ENCODE measurements around the gene DYNLT3. TPM values are rescaled to one million over a fixed set of nuclear protein-coding genes. Genes with fewer than 3 reads are reported as not detected.
A peak's percentile ranks its signal among the peaks of the same experiment; 100 is the strongest.

DYNLT3 gene
- total RNA-seq, 2 donors from 2014 or later: 8.1 to 20.5 TPM

DNA sequence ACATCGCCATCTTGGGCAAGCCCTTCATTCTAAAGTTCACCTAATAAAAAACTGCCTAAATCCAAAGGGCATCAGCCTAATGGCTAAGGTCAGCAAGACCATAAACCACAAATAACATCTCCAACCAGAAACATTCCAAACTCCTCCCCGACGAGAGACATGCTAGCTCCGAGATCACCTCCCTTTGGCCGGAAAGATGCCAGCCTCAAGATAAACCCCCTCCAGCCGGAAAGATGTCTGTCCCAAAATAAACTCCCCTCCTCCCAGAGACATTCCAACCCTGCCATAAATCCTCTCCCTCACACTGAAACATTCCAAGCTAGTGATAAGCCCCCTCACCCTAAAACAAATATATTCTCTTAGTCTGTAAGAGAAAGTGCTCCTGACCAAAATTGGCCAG lies 13.3 kb upstream of the DYNLT3 start:
- Mint-ChIP-seq H3K9me3 (no peaks in the 10 kb centered on the region), H3K27ac (no peak overlapping the region), H3K36me3 (no peaks in the 10 kb centered on the region)
- no peak for ATAC-seq
- no peak for DNase-seq (ENCODE audit: low spot score in 2 of 2)

DNA sequence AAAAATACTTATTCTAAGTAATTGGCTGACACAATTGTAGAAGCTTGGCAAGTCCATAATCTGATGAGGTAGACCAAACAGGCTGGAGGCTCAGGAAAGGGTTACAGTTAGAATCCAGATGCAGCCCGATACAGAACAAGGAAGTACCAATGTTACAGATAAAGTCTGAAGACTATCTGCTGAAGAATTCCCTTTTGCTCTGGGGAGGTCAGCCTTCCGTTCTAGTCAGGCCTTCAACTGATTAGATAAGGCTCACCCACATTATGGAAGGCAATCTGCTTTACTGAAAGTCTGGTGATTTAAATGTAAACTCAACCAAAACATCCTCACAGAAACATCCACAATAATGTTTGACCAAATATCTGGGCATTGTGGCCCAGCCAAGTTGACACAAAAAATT lies 7.4 kb upstream of the DYNLT3 start:
- DNase-seq (ENCODE audit: low spot score in 2 of 2) (no peak), ATAC-seq (no peak)
- H3K36me3 Mint-ChIP-seq: peaks cover 0 to under 1% of the 10 kb centered on the region in 2 donors
- H3K27ac Mint-ChIP-seq: no peak overlapping the region
- no peaks in the 10 kb centered on the region for H3K9me3 Mint-ChIP-seq

DNA sequence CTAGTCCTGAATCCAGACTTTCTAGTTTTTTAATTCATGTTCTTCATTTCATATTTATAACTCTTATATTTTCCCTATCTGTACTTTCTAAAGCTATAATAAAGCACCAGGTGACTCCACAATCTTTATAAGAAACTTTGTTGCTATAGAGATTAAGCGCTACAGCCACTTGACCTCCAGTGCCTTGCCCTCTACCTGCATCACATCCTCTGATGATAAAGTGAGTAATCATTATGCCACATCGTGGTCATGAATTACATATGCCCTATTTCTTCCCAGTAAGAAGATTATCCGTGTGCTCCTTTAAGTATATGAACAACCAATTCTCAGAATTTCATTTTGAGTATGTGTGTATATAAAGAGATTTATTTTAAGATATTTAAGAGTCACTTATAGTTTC lies 6.8 kb upstream of the DYNLT3 start:
- H3K36me3 Mint-ChIP-seq: peaks cover 0 to 5% of the 10 kb centered on the region in 2 donors
- H3K27ac Mint-ChIP-seq: no peak overlapping the region
- ATAC-seq (no peak), DNase-seq (ENCODE audit: low spot score in 2 of 2) (no peak)
- H3K9me3 Mint-ChIP-seq: no peaks in the 10 kb centered on the region

DNA sequence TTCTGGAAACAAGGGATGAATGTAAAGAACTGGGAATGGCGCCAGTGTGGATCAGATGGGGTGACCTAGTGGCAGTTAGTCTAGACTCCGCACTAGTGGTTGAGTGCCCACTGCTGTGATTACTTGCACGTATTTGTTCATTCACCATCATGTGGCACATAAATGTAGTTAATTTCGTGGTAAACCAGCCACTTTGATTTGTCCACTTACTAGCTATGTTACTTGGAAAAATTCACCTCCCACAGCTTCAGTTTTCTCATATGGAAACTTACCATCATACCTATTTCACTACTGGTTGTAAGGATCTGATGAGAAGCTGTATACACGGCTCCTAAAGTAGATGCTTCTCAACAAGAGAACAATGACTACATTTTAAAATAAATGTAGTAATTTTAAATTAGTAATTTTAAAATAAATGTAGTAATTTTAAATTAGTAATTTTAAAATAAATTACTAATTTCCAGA lies 394 bp upstream of the DYNLT3 start:
- peak overlapping the region; percentile 50 to 86 for H3K27ac Mint-ChIP-seq
- DNase-seq (ENCODE audit: low spot score in 2 of 2) (no peak), ATAC-seq (peak; percentile 40 to 55)
- H3K9me3 Mint-ChIP-seq: no peaks in the 10 kb centered on the region
- H3K36me3 Mint-ChIP-seq: peaks cover 0 to 5% of the 10 kb centered on the region in 2 donors

DNA sequence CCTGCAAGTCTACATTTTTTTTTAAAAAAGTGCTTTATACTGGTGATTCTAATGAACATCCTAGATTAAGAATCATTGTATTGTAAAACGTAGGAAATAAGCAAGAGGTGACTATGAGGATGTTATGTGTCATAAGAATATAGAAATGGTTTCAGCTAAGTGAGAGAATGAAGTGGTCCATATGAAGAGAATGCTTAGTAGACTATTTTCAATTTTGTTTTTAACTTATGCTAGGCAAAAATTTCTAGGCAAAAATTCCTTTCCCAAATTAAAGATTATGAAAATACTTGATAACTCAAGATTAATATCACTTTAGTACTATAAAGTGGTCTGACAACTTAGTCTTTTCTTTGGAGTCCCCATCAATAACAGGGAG lies 825 bp downstream of the DYNLT3 start:
- ATAC-seq: peak; percentile 23 to 34
- Mint-ChIP-seq H3K27ac (peak overlapping the region; percentile 86 to 93), H3K36me3 (peaks cover 0 to 5% of the 10 kb centered on the region in 2 donors), H3K9me3 (no peaks in the 10 kb centered on the region)
- no peak for DNase-seq (ENCODE audit: low spot score in 2 of 2)

DNA sequence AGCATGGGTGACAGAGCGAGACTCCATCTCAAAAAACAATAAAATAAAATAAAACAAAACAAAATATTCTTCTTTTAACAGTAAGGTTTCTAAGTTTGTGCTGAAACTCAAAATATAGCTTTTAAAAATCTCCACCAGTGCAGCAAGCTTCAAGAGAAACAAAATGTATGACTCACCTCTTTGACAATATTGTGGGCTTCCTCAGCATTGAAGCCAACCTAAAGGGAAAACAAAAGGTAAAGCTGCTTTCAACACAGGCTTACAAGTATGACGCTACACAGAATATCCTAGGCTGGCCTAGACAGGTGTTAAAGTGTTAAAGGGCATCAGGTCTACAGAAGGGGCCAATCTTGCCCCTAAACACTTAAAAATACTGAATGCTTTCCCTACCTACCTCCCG lies 1.2 kb downstream of the DYNLT3 start:
- Mint-ChIP-seq H3K27ac (peak overlapping the region; percentile 86 to 93), H3K9me3 (no peaks in the 10 kb centered on the region), H3K36me3 (peaks cover under 1 to 5% of the 10 kb centered on the region in 2 donors)
- ATAC-seq (peak; percentile 28 to 62), DNase-seq (ENCODE audit: low spot score in 2 of 2) (peak in 1 of 2 donors; percentile 5)

DNA sequence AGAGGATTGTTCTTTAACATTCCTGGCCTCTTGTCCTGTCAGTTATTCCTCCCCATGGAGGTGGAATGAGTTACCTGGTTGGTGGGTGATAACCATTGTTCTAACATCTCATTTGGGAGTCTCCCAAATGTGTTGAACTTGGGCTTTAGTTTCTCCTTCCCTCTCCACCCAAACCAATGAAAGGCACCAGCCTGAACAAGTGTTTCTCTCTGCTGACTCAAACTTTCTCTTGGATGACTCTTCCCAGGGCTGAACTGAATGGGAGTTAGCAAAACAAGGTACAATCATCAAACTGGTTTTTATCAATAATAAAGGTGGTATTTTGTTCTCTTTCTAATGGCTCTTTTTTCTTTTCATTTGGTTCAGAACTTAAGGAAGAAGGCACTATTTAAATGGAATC lies 2.7 kb downstream of the DYNLT3 start:
- ATAC-seq (no peak), DNase-seq (ENCODE audit: low spot score in 2 of 2) (no peak)
- Mint-ChIP-seq H3K27ac (no peak overlapping the region), H3K9me3 (no peaks in the 10 kb centered on the region), H3K36me3 (peaks cover 3 to 5% of the 10 kb centered on the region in 2 donors)

DNA sequence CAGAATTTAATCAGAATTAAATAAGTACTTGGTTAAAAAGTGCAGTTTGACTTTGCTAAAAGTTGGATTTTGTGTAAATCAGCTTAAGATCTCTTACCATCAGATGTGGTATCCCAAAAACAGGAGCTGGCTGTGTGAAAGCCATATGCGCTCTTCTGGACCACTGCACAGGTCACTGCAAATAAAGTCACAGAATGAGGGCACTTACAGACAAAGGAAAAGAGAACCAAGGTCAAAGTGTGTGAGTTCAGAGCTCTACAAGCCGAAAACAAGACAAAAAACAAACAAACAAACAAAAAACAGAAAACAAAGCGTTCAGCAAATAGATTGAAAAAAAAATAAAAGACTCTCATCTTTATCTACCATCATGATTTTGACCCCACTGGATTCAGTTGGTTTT lies 6.4 kb downstream of the DYNLT3 start:
- no peak for ATAC-seq
- no peak for DNase-seq (ENCODE audit: low spot score in 2 of 2)
- peaks cover 0 to 5% of the 10 kb centered on the region in 2 donors for H3K36me3 Mint-ChIP-seq
- no peaks in the 10 kb centered on the region for H3K9me3 Mint-ChIP-seq
- H3K27ac Mint-ChIP-seq: no peak overlapping the region

DNA sequence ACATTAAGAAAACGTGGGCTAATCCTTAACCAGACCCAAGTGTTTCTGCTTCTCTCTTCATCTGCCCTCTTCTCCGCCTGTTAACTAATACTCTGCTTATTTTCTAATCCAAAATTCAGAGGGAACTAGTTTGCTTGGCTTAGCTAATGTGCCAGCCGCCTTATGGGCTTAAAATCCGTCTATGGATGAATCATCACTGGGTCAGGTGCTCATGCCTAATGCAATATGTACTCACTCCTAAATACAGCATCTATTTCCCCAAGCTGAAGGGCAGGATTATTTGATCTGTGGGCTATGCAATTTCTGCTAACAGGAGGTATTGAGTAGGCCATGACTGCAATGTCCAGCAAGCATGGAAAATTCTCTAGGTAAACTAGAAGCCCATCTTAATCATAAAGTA lies 12.4 kb downstream of the DYNLT3 start:
- Mint-ChIP-seq H3K9me3 (no peaks in the 10 kb centered on the region), H3K27ac (no peak overlapping the region), H3K36me3 (no peaks in the 10 kb centered on the region)
- DNase-seq (ENCODE audit: low spot score in 2 of 2) (no peak), ATAC-seq (no peak)

DNA sequence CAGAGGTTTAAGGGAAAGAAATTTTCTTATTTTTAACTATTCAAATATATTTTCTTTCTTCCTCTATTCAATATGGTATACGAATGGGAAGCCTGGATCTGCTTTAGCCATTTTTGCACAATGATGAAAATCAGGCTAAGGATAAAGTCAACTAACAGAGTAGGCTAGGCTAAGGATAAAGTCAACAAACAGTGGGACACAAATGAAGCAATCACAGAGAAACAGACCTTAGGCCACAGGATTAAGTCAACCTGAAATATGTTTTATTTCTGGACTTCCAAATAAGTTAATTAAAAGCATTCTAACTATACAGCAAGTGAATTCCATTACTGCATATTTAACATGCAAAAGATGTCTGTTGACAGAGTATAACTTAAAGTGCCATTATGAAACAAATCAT lies 17.0 kb downstream of the DYNLT3 start:
- Mint-ChIP-seq H3K36me3 (no peaks in the 10 kb centered on the region), H3K9me3 (no peaks in the 10 kb centered on the region), H3K27ac (no peak overlapping the region)
- ATAC-seq: no peak
- DNase-seq (ENCODE audit: low spot score in 2 of 2): no peak

DNA sequence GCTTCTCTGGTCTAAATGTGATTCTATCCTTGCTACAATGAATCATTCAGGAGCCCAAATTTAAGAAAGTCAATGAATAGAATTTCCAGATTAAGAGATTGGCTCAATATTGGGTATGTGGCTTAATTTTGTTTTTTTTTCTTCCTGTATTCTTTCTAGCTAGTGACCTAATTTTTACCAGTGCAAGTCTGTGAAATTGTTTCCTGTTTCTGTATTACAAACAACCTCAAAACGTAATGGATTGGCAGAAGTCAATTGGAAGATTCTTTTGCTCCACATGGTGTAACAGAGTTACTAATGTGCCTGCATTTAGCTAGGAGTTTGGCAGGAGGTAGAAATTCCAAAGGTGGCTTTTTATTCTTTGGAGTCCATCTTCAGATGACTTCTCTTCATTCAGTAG lies 17.6 kb downstream of the DYNLT3 start:
- ATAC-seq (no peak), DNase-seq (ENCODE audit: low spot score in 2 of 2) (no peak)
- no peaks in the 10 kb centered on the region for H3K9me3 Mint-ChIP-seq
- no peaks in the 10 kb centered on the region for H3K36me3 Mint-ChIP-seq
- no peak overlapping the region for H3K27ac Mint-ChIP-seq

DNA sequence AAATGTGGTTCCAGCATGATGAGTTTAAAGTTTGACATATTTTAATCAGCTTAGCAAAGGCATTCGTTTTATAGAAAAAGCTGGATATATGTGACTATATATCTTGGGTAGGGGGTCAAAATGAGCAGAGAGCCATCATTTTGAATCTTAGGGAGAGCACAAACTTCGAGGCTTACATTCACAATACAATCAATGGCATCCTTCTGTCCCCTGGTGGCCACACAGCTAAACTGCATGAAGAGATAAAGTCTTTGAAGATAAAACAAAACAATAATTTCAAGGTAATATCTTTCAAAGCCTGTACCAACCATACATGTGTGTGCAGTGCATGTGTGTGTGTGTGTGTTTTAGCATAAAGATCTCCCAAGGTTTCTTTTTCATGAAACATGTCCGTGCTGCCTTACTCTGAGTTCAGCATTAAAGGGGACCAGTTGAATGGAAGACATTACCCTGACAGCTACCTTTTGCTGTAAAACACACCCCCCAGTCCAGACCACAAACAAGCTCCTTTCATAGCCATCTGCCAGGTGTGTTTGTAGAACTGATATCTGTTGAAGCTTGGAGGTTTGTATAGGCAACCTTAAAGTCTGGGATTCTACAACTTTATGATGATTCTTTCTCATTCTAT lies 22.0 kb downstream of the DYNLT3 start:
- Mint-ChIP-seq H3K9me3 (no peaks in the 10 kb centered on the region), H3K27ac (no peak overlapping the region), H3K36me3 (no peaks in the 10 kb centered on the region)
- ATAC-seq (peak in 1 of 2 donors; percentile 47), DNase-seq (ENCODE audit: low spot score in 2 of 2) (peak in 1 of 2 donors; percentile 28)

DNA sequence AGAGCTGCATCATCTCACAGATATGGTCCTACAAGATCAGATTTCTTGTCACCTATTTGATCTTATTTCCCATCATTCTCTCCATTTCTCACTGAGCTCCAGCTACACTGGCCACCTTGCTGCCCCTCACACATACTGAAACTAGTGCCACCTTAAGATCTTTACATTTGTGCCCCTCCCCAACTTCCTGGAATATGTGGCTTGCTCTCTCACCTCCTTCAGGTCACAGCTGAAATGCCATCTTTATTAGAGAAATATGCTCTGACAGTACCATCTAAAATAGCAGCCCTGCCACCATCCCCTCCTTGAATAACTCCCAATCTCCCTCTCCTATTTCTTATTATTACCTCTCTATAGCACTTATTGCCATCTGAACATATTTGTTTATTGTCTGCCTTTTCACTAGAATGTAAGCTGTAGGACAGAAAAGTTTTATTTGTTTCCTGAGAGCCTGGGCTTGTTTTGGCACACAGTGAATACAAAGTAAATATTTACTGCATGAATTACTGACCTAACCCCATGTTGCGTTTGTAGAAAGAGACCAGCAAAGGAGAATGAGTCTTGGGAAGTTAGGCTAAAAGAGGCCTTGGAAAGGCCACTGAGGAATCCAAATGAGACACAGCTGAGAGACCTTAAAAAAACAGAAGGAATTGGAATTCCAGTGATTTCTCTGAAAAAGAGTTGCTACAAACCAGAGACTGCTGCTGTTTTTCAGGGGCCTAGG lies 22.7 kb downstream of the DYNLT3 start:
- Mint-ChIP-seq H3K36me3 (no peaks in the 10 kb centered on the region), H3K9me3 (no peaks in the 10 kb centered on the region), H3K27ac (no peak overlapping the region)
- DNase-seq (ENCODE audit: low spot score in 2 of 2) (no peak), ATAC-seq (no peak)

DNA sequence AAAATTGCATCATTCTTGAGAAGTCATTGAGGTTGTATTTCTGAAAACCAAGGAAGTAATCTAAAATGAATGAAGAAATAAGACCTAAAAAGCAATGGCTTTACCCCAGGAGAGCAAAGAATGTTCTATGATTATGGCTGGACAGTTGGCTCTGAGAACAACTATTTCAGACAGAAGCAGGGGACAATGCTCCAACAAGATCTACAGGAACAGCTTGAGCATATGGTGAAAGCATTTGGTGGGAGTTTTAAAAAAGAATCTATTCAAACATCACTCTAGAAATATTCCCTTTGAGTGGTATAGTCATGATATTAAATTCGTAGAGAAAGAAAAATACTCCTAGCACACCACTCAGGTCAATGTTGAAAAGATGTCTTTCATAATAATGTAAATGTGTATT lies 26.7 kb downstream of the DYNLT3 start:
- Mint-ChIP-seq H3K36me3 (no peaks in the 10 kb centered on the region), H3K9me3 (no peaks in the 10 kb centered on the region), H3K27ac (no peak overlapping the region)
- DNase-seq (ENCODE audit: low spot score in 2 of 2): no peak
- ATAC-seq: no peak

DNA sequence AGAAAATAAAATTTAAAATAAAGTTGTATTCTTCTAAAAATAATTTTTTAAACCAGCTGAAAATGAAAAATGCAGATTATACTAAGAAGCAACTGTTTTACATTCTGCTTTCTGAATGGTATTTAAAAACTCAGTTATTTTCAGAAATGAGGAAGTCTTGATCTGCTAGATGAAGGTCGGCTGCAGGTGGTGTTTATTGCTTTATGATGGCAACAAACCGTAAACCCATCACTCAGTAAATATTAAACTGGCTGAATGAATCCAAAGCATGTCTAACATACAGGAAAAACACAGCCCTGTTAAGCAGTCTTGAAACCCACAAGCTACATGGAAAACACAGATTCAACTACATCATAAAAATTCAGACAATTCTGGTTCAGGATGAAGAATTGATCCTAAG lies 29.3 kb downstream of the DYNLT3 start:
- DNase-seq (ENCODE audit: low spot score in 2 of 2) (no peak), ATAC-seq (no peak)
- Mint-ChIP-seq H3K9me3 (no peaks in the 10 kb centered on the region), H3K27ac (no peak overlapping the region), H3K36me3 (no peaks in the 10 kb centered on the region)

DNA sequence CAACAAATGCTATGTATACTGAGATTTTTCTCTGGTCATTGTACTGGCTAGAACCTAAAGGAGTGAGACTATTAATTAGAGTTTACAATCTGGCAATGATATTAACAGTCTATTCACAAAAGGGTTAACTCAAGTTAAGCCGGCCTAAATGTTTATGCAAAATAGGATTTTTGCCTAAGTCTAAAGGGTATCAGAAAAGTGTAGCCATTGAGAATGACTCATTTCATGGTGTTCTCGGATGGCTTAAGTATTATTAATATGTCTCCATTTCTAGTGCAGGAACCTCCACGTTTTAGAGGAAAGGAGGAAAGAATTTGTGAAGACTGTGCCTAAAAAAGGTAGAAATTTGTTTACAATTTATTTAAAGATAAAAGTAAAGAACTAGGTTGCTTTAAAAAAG lies 29.8 kb downstream of the DYNLT3 start:
- no peak for ATAC-seq

DNA sequence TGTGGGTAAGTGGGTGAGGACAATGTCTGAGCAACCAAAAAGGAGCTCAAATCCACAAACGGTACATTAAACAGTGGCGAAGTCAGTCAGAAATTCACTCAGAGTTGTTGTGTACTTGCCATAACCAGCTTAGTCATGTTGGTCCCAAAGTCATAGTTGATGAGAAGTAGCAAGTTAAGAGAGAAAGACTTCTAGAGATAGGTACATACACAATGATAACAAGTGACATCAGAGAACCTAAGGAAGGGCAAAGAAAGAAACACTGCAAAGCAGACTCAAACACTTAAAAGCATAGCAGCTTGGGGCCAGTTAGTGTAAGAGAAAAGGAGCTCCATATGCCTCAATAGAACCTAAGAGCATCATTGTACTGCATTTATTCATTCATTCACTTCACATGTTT lies 30.2 kb downstream of the DYNLT3 start:
- Mint-ChIP-seq H3K27ac (no peak overlapping the region), H3K36me3 (no peaks in the 10 kb centered on the region), H3K9me3 (no peaks in the 10 kb centered on the region)
- DNase-seq (ENCODE audit: low spot score in 2 of 2) (no peak), ATAC-seq (no peak)

More for the DNA sequence above, 29.8 kb downstream of the DYNLT3 start:
- DNase-seq (ENCODE audit: low spot score in 2 of 2): no peak
- Mint-ChIP-seq H3K36me3 (no peaks in the 10 kb centered on the region), H3K9me3 (no peaks in the 10 kb centered on the region), H3K27ac (no peak overlapping the region)

DNA sequence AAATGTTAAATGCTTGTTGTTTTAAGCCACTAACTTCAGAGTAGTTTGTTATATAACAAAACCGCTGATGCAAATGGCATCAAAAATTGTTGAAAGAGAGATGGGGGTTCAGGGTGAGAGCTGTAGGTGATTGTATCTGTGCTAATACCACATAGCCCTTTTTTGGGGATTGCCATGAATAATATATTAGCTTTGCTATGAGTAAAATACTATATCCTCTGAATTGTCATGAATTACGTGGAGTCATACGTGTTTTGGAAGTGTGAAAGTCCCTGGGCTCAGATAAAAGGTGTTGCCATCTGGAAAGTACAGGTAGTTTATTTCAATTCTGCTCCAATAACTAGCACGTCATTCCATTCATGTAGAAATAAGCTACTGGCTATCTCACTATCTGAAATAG lies 30.6 kb downstream of the DYNLT3 start:
- Mint-ChIP-seq H3K9me3 (no peaks in the 10 kb centered on the region), H3K27ac (no peak overlapping the region), H3K36me3 (no peaks in the 10 kb centered on the region)
- no peak for DNase-seq (ENCODE audit: low spot score in 2 of 2)
- no peak for ATAC-seq
